Subcutaneous adipose tissue (tissue), 4 donors: ENCODE measurements around the gene DAND5. TPM values are rescaled to one million over a fixed set of nuclear protein-coding genes. Genes with fewer than 3 reads are reported as not detected.

Experiments
- CTCF ChIP-seq: fragments of 450-650 bp; IDR thresholded peaks from one replicate; pipeline ENCODE4 v1.5.1; 2016; ENCODE audit warnings: low read depth, mild to moderate bottlenecking, control low read depth, antibody characterized with exemption, moderate library complexity
- small RNA-seq: library from RNA; depleted of rRNA; stranded (forward); fragments of <200 nt; gene quantifications from one replicate; pipeline ENCODE3, GENCODE V24; 2016
- total RNA-seq, 4 donors: library from RNA; depleted of rRNA; stranded (reverse); fragments of >200 nt; gene quantifications; one replicate each; pipeline ENCODE4 v1.1.0, GENCODE V29; 2016

The DAND5 gene
- total RNA-seq, 4 donors from 2014 or later, result not detected

DNA sequence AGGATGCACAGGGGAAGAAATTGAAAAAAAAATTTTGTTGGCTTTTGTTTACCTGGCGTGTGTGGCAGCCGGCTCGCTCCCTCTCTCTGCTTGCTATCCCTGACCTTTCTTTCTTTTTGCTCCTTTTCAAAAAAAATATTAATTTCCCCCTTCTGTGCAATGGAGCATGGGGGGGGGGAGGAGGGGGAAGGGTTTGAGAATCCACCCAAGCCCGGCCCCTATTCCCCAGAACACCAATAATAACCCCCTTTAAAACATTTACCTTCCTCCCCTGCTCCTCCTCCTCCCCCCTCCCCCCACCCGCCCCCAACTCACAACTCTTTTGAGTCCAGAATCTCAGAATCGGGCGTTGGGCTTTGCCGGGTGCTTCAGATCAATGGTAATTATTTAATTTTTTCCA lies 54.3 kb downstream of the DAND5 start:
- TF ChIP-seq CTCF, result no peak

Small RNA genes within 50 kb of the gene (small RNA-seq; reads per million reads assigned to genes)
- not detected for gene MIR5695
- 0.36 reads per million for gene MIR6515

Other genes starting within 250 kb of the DAND5 start
- gene TNPO2, start 245.6 kb upstream of the DAND5 start, total RNA-seq, result 10 to 100 TPM; 42.6 to 66.3 (median 61.3) TPM
- 100 to 1,000 TPM; 163 to 417 (median 304) TPM for gene TRIR, start 234.9 kb upstream of the DAND5 start, total RNA-seq
- 10 to 100 TPM; 35.1 to 53.5 (median 43.4) TPM for gene GET3, start 232.1 kb upstream of the DAND5 start, total RNA-seq
- not detected for gene BEST2, start 217.8 kb upstream of the DAND5 start, total RNA-seq
- gene HOOK2, start 194.0 kb upstream of the DAND5 start, total RNA-seq, result 100 to 1,000 TPM in 1 of 4 donors, 10 to 100 TPM in 3; 17.1 to 290 (median 36.9) TPM
- 100 to 1,000 TPM in 3 of 4 donors, 10 to 100 TPM in 1; 77.6 to 304 (median 155) TPM for gene JUNB, start 178.1 kb upstream of the DAND5 start, total RNA-seq
- 100 to 1,000 TPM; 124 to 217 (median 135) TPM for gene PRDX2, start 167.8 kb upstream of the DAND5 start, total RNA-seq
- gene THSD8, start 167.5 kb upstream of the DAND5 start, total RNA-seq, result 1 to 10 TPM in 1 of 4 donors, not detected in 3; 1.3 TPM
- gene RNASEH2A, start 163.0 kb upstream of the DAND5 start, total RNA-seq, result 1 to 10 TPM; 3.6 to 7.5 (median 5.1) TPM
- not detected for gene RTBDN, start 135.0 kb upstream of the DAND5 start, total RNA-seq
- gene MAST1, start 131.1 kb upstream of the DAND5 start, total RNA-seq, result under 1 TPM in 1 of 4 donors, not detected in 3; 0.17 TPM
- 10 to 100 TPM; 24.9 to 74.8 (median 48.2) TPM for gene DNASE2, start 88.1 kb upstream of the DAND5 start, total RNA-seq
- gene KLF1, start 82.4 kb upstream of the DAND5 start, total RNA-seq, result not detected
- 10 to 100 TPM; 34.9 to 98.5 (median 46.0) TPM for gene GCDH, start 78.4 kb upstream of the DAND5 start, total RNA-seq
- gene SYCE2, start 50.3 kb upstream of the DAND5 start, total RNA-seq, result not detected
- gene FARSA, start 35.9 kb upstream of the DAND5 start, total RNA-seq, result 10 to 100 TPM; 20.1 to 28.6 (median 22.9) TPM
- gene CALR, start 31.0 kb upstream of the DAND5 start, total RNA-seq, result 100 to 1,000 TPM; 222 to 414 (median 307) TPM
- gene RAD23A, start 23.7 kb upstream of the DAND5 start, total RNA-seq, result 100 to 1,000 TPM in 1 of 4 donors, 10 to 100 TPM in 3; 52.2 to 123 (median 84.5) TPM
- gene GADD45GIP1, start 12.4 kb upstream of the DAND5 start, total RNA-seq, result 10 to 100 TPM; 25.3 to 48.8 (median 31.7) TPM
- gene NFIX, start 25.9 kb downstream of the DAND5 start, total RNA-seq, result 100 to 1,000 TPM in 1 of 4 donors, 10 to 100 TPM in 3; 32.8 to 102 (median 47.0) TPM
- gene LYL1, start 133.3 kb downstream of the DAND5 start, total RNA-seq, result 10 to 100 TPM; 13.7 to 27.7 (median 21.5) TPM
- gene TRMT1, start 147.2 kb downstream of the DAND5 start, total RNA-seq, result 10 to 100 TPM; 19.5 to 35.6 (median 27.2) TPM
- 10 to 100 TPM in 2 of 4 donors, 1 to 10 TPM in 2; 8.5 to 13.6 (median 9.7) TPM for gene NACC1, start 148.7 kb downstream of the DAND5 start, total RNA-seq
- gene STX10, start 180.8 kb downstream of the DAND5 start, total RNA-seq, result 10 to 100 TPM; 50.5 to 98.4 (median 72.6) TPM
- 10 to 100 TPM; 14.5 to 52.6 (median 20.2) TPM for gene IER2, start 180.8 kb downstream of the DAND5 start, total RNA-seq